ENCODE data around the gene POLK.

DNA sequence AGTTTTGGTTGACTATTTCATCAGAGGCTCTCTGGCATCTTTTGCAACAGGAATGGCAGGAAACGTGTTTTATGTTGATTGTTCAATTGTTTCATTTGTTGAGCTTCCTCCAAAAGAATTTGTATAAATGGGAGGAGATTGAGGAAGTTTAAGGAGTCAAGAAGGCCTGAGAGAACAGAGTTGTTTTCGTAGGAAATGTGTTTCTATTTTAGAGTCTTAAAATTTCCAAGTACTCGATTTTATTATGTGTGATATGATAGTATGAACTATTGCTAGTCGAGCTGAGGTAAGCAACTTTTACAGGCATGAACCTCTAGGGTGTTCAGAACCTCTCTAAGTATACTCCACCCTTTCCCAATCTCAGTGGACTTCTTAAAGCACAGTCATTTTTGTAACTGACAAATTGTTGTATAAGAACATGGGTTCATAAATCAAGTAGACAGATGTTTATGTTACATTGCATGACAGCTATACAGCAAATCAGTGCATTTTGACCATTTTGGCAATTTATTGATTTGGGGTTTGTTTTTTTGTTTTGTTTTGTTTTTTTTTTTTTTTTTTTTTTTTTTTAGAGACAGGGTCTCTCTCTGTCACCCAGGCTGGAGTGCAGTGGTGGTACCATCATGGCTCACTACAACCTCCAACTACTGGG is 47.4 kb downstream of the POLK start:
- TF ChIP-seq, protein P1, sequence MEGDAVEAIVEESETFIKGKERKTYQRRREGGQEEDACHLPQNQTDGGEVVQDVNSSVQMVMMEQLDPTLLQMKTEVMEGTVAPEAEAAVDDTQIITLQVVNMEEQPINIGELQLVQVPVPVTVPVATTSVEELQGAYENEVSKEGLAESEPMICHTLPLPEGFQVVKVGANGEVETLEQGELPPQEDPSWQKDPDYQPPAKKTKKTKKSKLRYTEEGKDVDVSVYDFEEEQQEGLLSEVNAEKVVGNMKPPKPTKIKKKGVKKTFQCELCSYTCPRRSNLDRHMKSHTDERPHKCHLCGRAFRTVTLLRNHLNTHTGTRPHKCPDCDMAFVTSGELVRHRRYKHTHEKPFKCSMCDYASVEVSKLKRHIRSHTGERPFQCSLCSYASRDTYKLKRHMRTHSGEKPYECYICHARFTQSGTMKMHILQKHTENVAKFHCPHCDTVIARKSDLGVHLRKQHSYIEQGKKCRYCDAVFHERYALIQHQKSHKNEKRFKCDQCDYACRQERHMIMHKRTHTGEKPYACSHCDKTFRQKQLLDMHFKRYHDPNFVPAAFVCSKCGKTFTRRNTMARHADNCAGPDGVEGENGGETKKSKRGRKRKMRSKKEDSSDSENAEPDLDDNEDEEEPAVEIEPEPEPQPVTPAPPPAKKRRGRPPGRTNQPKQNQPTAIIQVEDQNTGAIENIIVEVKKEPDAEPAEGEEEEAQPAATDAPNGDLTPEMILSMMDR (IDR thresholded peaks at IDR 0.05; ENCODE audit: low read depth, low read length, missing input control) = no peak
- TF ChIP-seq MAX (IDR thresholded peaks at IDR 0.05) = no peak
- TF ChIP-seq GABPA (IDR thresholded peaks at IDR 0.05 in 1 of 2, conservative IDR thresholded peaks at IDR 0.05 in 1 of 2) = no peak
- TF ChIP-seq, protein P2, sequence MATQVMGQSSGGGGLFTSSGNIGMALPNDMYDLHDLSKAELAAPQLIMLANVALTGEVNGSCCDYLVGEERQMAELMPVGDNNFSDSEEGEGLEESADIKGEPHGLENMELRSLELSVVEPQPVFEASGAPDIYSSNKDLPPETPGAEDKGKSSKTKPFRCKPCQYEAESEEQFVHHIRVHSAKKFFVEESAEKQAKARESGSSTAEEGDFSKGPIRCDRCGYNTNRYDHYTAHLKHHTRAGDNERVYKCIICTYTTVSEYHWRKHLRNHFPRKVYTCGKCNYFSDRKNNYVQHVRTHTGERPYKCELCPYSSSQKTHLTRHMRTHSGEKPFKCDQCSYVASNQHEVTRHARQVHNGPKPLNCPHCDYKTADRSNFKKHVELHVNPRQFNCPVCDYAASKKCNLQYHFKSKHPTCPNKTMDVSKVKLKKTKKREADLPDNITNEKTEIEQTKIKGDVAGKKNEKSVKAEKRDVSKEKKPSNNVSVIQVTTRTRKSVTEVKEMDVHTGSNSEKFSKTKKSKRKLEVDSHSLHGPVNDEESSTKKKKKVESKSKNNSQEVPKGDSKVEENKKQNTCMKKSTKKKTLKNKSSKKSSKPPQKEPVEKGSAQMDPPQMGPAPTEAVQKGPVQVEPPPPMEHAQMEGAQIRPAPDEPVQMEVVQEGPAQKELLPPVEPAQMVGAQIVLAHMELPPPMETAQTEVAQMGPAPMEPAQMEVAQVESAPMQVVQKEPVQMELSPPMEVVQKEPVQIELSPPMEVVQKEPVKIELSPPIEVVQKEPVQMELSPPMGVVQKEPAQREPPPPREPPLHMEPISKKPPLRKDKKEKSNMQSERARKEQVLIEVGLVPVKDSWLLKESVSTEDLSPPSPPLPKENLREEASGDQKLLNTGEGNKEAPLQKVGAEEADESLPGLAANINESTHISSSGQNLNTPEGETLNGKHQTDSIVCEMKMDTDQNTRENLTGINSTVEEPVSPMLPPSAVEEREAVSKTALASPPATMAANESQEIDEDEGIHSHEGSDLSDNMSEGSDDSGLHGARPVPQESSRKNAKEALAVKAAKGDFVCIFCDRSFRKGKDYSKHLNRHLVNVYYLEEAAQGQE (IDR thresholded peaks at IDR 0.05) = no peak
- TF ChIP-seq HNF4G (IDR thresholded peaks at IDR 0.05) = no peak
- TF ChIP-seq TAF1 (conservative IDR thresholded peaks at IDR 0.05) = no peak
- TF ChIP-seq RXRA (IDR thresholded peaks at IDR 0.05) = no peak
- TF ChIP-seq RAD21 (IDR thresholded peaks at IDR 0.05) = peak in 1 of 2 donors; percentile 16
- no peak for TF ChIP-seq SP1 (IDR thresholded peaks at IDR 0.05)
- no peak for TF ChIP-seq FOXA1 (IDR thresholded peaks at IDR 0.05)
